Brain microvascular endothelial cell (primary cell): ENCODE measurements around the gene CD28.
"Not testable (repeated sequence)": the region's sequence is repeated elsewhere in the genome, so short reads cannot be mapped to it uniquely, and the experiment has no call there.

Experiments
- DNase-seq: peaks from one replicate; pipeline ENCODE4 v3.0.0-alpha.2; 2020
- H3K27ac ChIP-seq: fragments of 250-450 bp; sonication (Bioruptor Pico); 2 replicates; pipeline ENCODE4 v1.5.1; 2020; ENCODE audit warnings: mild to moderate bottlenecking, moderate library complexity
- H3K27me3 ChIP-seq: fragments of 250-450 bp; sonication (Bioruptor Pico); replicated peaks from 2 replicates; pipeline ENCODE4 v1.5.1; 2020; ENCODE audit warnings: mild to moderate bottlenecking
- H3K36me3 ChIP-seq: fragments of 250-450 bp; sonication (Bioruptor Pico); replicated peaks from 2 replicates; pipeline ENCODE4 v1.5.1; 2020; ENCODE audit warnings: mild to moderate bottlenecking
- H3K4me3 ChIP-seq: 2 replicates; pipeline ENCODE4 v1.5.1; 2011; ENCODE audit warnings: low read depth, mild to moderate bottlenecking, control low read depth, low read length, moderate library complexity
- CTCF ChIP-seq: IDR thresholded peaks from 2 replicates; pipeline ENCODE4 v1.5.1; 2011; ENCODE audit warnings: low read depth, mild to moderate bottlenecking, moderate library complexity, low read length, control low read depth, inconsistent platforms; ENCODE audit errors: missing control alignments
- in situ Hi-C: cut with HindIII; loops from 2 replicates; pipeline ENCODE4 v1.10.0; 2017; ENCODE audit warnings: low sequenced_read_pairs, low pct_ligation_motif_present

Gene CD28

GRCh38 chr2:203781151-203781550 is 74.7 kb downstream of the CD28 start:
- no peak overlapping the region for H3K4me3 ChIP-seq
- no peak for TF ChIP-seq CTCF
- H3K27ac ChIP-seq = no peak overlapping the region
- in situ Hi-C loops = no loop called here
- no peaks in the 10 kb centered on the region for H3K27me3 ChIP-seq
- H3K36me3 ChIP-seq = no peaks in the 10 kb centered on the region
- DNase-seq = no peak

GRCh38 chr2:203782262-203782976 is 76.0 kb downstream of the CD28 start:
- no peaks in the 10 kb centered on the region for H3K27me3 ChIP-seq
- TF ChIP-seq CTCF = peak; percentile 94
- peak; percentile 97 for DNase-seq
- H3K4me3 ChIP-seq = no peak overlapping the region
- H3K36me3 ChIP-seq = no peaks in the 10 kb centered on the region
- in situ Hi-C loops = no loop called here
- peak overlapping the region; percentile 83 for H3K27ac ChIP-seq

GRCh38 chr2:203783496-203784203 is 77.2 kb downstream of the CD28 start:
- no peaks in the 10 kb centered on the region for H3K36me3 ChIP-seq
- peak; percentile 82 for DNase-seq
- in situ Hi-C loops = no loop called here
- H3K27ac ChIP-seq = peak overlapping the region; percentile 83
- H3K4me3 ChIP-seq = no peak overlapping the region
- H3K27me3 ChIP-seq = no peaks in the 10 kb centered on the region
- no peak for TF ChIP-seq CTCF

GRCh38 chr2:203784710-203785270 is 78.4 kb downstream of the CD28 start:
- H3K36me3 ChIP-seq, H3K4me3 ChIP-seq, H3K27me3 ChIP-seq, H3K27ac ChIP-seq, DNase-seq, in situ Hi-C loops: not testable (repeated sequence)

- DNase-seq, H3K27me3 ChIP-seq, H3K27ac ChIP-seq, H3K36me3 ChIP-seq, in situ Hi-C loops, H3K4me3 ChIP-seq: not testable (repeated sequence)
Observed at GRCh38 chr2:203785391-203786110, 79.1 kb downstream of the CD28 start.

GRCh38 chr2:203786549-203787351 is 80.3 kb downstream of the CD28 start:
- no peak for TF ChIP-seq CTCF
- in situ Hi-C loops = no loop called here
- H3K4me3 ChIP-seq = no peak overlapping the region
- no peaks in the 10 kb centered on the region for H3K36me3 ChIP-seq
- H3K27me3 ChIP-seq = no peaks in the 10 kb centered on the region
- no peak overlapping the region for H3K27ac ChIP-seq
- DNase-seq = no peak
